Esophagus muscularis mucosa (tissue), 3 donors: ENCODE data around the gene PRSS21.

Source experiments
- CTCF ChIP-seq, 3 experiments: fragments of 200-600 bp in 2 of 3; fragments of 450-650 bp in 1 of 3; sonication (generic) in 2 of 3; IDR thresholded peaks; one replicate each; pipeline ENCODE4 v1.5.1; 2017 to 2019; ENCODE audit warnings: antibody characterized with exemption in 3 of 3, mild to moderate bottlenecking in 2 of 3, moderate library complexity in 1 of 3
- POLR2A ChIP-seq: fragments of 450-650 bp; IDR thresholded peaks from one replicate; pipeline ENCODE4 v1.6.1; 2017; ENCODE audit warnings: antibody characterized with exemption, moderate library complexity, mild to moderate bottlenecking, low read depth
- POLR2AphosphoS5 ChIP-seq, 2 donors: sonication (generic); formaldehyde crosslinking; IDR thresholded peaks; one replicate each; pipeline ENCODE4 v1.6.1; 2017; ENCODE audit warnings: antibody characterized with exemption in 2 of 2

GRCh38 chr16:2806286-2806685 lies 10.8 kb upstream of the PRSS21 start:
- TF ChIP-seq POLR2AphosphoS5 (IDR thresholded peaks at IDR 0.05): no peak
- no peak for TF ChIP-seq POLR2A
- TF ChIP-seq CTCF (IDR thresholded peaks at IDR 0.05): no peak
